PC-9 (cell line): ENCODE measurements around the gene SLC52A1. TPM values are rescaled to one million over a fixed set of nuclear protein-coding genes. Genes with fewer than 3 reads are reported as not detected.

Experiments
- BruUV-seq: library from RNA; stranded (reverse); fragments of 400-500 nt; replicated peaks from 2 replicates; lab custom pipeline; 2021; lab: Mats Ljungman, UMichigan
- CTCF ChIA-PET: fragments of 300-600 bp; sonication (Branson Sonifier 250); formaldehyde crosslinking; loops from one replicate; lab custom pipeline; 2022; ENCODE audit warnings: antibody characterized with exemption; lab: Charles Lee
- POLR2A ChIA-PET: fragments of 300-600 bp; sonication (Branson Sonifier 250); formaldehyde crosslinking; loops from one replicate; lab custom pipeline; 2022; ENCODE audit warnings: antibody characterized with exemption; ENCODE audit not compliant: unreplicated experiment; lab: Charles Lee
- DNase-seq, 2 experiments: peaks; one replicate each; pipeline versions ENCODE4 v3.0.0 to v3.0.0-alpha.2; 2015 to 2022; ENCODE audit warnings: mixed read lengths in 1 of 2
- H2AFZ ChIP-seq: fragments of 200-600 bp; sonication (generic); 2 replicates; pipeline ENCODE4 v1.8.1; 2017; ENCODE audit warnings: antibody characterized with exemption
- H3F3A ChIP-seq: fragments of 200-600 bp; sonication (generic); 2 replicates; pipeline ENCODE4 v1.8.1; 2017; ENCODE audit warnings: antibody characterized with exemption, mild to moderate bottlenecking, low read depth; ENCODE audit not compliant: insufficient read depth
- H3K27ac ChIP-seq: fragments of 200-600 bp; sonication (generic); 2 replicates; pipeline ENCODE4 v1.6.1; 2016; ENCODE audit warnings: mixed run types
- H3K27me3 ChIP-seq: fragments of 200-600 bp; sonication (generic); 2 replicates; pipeline ENCODE4 v1.6.1; 2016; ENCODE audit warnings: low read depth, mixed run types; ENCODE audit not compliant: insufficient read depth
- H3K36me3 ChIP-seq: fragments of 200-600 bp; sonication (generic); 2 replicates; pipeline ENCODE4 v1.6.1; 2016; ENCODE audit warnings: low read depth, mixed run types
- H3K4me1 ChIP-seq: fragments of 200-600 bp; sonication (generic); replicated peaks from 2 replicates; pipeline ENCODE4 v1.6.1; 2016; ENCODE audit warnings: mixed run types; ENCODE audit not compliant: insufficient read depth
- H3K4me2 ChIP-seq: fragments of 200-600 bp; sonication (generic); 2 replicates; pipeline ENCODE4 v1.6.1; 2017; ENCODE audit warnings: mixed run types
- H3K4me3 ChIP-seq: fragments of 200-600 bp; sonication (generic); 2 replicates; pipeline ENCODE4 v1.6.1; 2016; ENCODE audit warnings: mixed run types
- H3K79me2 ChIP-seq: fragments of 200-600 bp; sonication (generic); 2 replicates; pipeline ENCODE4 v1.6.1; 2017; ENCODE audit warnings: low read depth, mixed run types
- H3K9me2 ChIP-seq: fragments of 200-600 bp; sonication (generic); 2 replicates; pipeline ENCODE4 v1.8.1; 2017; ENCODE audit warnings: mild to moderate bottlenecking; ENCODE audit not compliant: insufficient read depth
- H3K9me3 ChIP-seq: fragments of 200-600 bp; sonication (generic); 2 replicates; pipeline ENCODE4 v1.8.1; 2016; ENCODE audit warnings: low read depth; ENCODE audit not compliant: insufficient read depth
- H4K20me1 ChIP-seq: fragments of 200-600 bp; sonication (generic); 2 replicates; pipeline ENCODE4 v1.8.1; 2017; ENCODE audit not compliant: insufficient read depth
- EZH2 ChIP-seq: fragments of 200-600 bp; sonication (generic); IDR thresholded peaks from 2 replicates; pipeline ENCODE4 v1.8.0; 2017; ENCODE audit warnings: antibody characterized with exemption, low read depth
- intact Hi-C: fragments of 100-400 bp; cut with micrococcal nuclease; formaldehyde crosslinking; loops from one replicate; pipeline ENCODE4 v1.10.0; 2022; ENCODE audit not compliant: unreplicated experiment
- total RNA-seq: library from RNA; stranded (reverse); gene quantifications from 2 replicates; pipeline ENCODE4 v1.2.3, GENCODE V29; 2021
- TF ChIP-seq, protein P1 (sequence below): fragments of 200-600 bp; sonication (generic); conservative IDR thresholded peaks from 2 replicates; pipeline ENCODE4 v1.6.1; 2017; ENCODE audit warnings: mixed run types, antibody characterized with exemption, mild to moderate bottlenecking, moderate library complexity

SLC52A1 gene
- total RNA-seq, 1 experiment from 2014 or later: 0.28 TPM

DNA sequence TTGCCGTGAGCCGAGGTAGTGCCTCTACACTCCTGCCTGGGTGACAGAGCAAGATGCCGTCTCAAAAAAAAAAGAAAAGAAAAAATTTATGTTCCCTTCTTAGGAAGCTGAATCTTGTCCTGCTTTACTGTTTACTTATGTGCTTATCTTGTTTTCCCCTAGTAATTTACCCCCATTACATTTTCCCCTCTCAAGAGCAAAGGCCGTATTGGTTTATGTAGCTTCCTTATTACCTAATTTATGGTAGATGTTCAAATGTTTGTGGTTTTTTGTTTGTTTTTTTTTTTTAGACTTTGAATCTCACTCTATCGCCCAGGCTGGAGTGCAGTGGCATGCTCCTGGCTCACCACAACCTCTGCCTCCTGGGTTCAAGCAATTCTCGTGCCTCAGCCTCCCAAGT is 10.3 kb upstream of the SLC52A1 start:
- no peak overlapping the region for H2AFZ ChIP-seq
- no peaks in the 10 kb centered on the region for H3F3A ChIP-seq
- no TSS peak for BruUV-seq
- H3K79me2 ChIP-seq: no peaks in the 10 kb centered on the region
- no peak overlapping the region for H3K4me2 ChIP-seq
- H3K27me3 ChIP-seq: no peaks in the 10 kb centered on the region
- H3K4me3 ChIP-seq: no peak overlapping the region
- H3K9me3 ChIP-seq: no peaks in the 10 kb centered on the region
- TF ChIP-seq, protein P1, sequence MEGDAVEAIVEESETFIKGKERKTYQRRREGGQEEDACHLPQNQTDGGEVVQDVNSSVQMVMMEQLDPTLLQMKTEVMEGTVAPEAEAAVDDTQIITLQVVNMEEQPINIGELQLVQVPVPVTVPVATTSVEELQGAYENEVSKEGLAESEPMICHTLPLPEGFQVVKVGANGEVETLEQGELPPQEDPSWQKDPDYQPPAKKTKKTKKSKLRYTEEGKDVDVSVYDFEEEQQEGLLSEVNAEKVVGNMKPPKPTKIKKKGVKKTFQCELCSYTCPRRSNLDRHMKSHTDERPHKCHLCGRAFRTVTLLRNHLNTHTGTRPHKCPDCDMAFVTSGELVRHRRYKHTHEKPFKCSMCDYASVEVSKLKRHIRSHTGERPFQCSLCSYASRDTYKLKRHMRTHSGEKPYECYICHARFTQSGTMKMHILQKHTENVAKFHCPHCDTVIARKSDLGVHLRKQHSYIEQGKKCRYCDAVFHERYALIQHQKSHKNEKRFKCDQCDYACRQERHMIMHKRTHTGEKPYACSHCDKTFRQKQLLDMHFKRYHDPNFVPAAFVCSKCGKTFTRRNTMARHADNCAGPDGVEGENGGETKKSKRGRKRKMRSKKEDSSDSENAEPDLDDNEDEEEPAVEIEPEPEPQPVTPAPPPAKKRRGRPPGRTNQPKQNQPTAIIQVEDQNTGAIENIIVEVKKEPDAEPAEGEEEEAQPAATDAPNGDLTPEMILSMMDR: no peak
- TF ChIP-seq EZH2: no peak
- no peaks in the 10 kb centered on the region for H3K9me2 ChIP-seq
- no peaks in the 10 kb centered on the region for H3K36me3 ChIP-seq
- intact Hi-C loops: no loop called here
- no peak for DNase-seq
- POLR2A ChIA-PET: no interaction called here
- no peaks in the 10 kb centered on the region for H4K20me1 ChIP-seq
- peaks cover 13% of the 10 kb centered on the region for H3K4me1 ChIP-seq
- H3K27ac ChIP-seq: no peak overlapping the region
- CTCF ChIA-PET: no interaction called here

DNA sequence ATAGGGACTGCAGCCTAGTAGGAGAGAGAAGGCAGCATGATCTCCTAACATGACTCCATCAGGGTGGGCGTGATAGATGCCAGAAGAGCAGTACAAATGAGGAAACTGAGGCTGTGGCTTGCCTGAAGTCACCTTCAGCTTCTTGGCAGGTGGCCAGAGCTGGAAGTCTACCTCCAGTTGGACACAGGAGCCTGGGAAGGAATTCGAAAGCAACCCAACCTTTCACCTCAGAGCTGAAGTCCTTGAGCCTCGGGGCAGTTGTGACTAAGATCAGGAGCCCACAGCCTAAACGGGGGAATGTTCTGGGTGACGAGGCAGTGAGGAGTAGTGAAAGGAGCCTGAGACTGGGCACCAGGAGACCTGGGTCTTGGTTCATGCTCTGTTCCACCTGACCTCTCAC is 9.4 kb upstream of the SLC52A1 start:
- Histone ChIP-seq H3K4me2 (peak overlapping the region; percentile 12; the same call in 1 of the 2 replicates), H3K79me2 (no peaks in the 10 kb centered on the region), H4K20me1 (no peaks in the 10 kb centered on the region), H3K36me3 (no peaks in the 10 kb centered on the region), H3F3A (no peaks in the 10 kb centered on the region), H3K9me3 (no peaks in the 10 kb centered on the region), H3K4me1 (peaks cover 13% of the 10 kb centered on the region), H3K27me3 (no peaks in the 10 kb centered on the region), H3K4me3 (no peak overlapping the region), H2AFZ (no peak overlapping the region), H3K9me2 (no peaks in the 10 kb centered on the region), H3K27ac (no peak overlapping the region)
- CTCF ChIA-PET: interaction anchor here (0.6 kb wide), 1 partner anchor 17 kb away, joined by 5 read pairs; no protein-coding TSS in a partner anchor
- intact Hi-C loops: no loop called here
- peak; percentile 31 to 79 for DNase-seq
- TF ChIP-seq EZH2: no peak
- TF ChIP-seq, protein P1: no peak
- no TSS peak for BruUV-seq
- POLR2A ChIA-PET: no interaction called here

DNA sequence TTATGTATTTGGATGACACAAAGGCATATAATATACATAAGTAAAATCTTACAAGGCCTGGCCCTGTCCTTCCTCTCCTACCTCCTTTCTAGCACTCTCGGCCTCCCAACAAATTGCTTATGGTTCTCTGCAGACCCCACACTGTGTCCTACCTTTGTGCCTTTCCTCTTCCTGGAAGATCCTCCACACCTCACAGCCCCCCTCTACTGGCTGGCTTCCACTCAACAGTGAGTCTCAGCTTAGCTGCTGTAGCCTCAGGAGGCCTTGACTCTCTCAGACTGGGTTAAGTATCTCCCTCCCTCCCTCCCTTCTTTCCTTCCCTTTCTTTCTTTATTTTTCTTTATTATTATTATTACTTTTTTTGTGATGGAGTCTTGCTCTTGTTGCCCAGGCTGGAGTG is 8.3 kb upstream of the SLC52A1 start:
- H3K4me1 ChIP-seq: peaks cover 13% of the 10 kb centered on the region
- BruUV-seq: no TSS peak
- no peaks in the 10 kb centered on the region for H3F3A ChIP-seq
- no peaks in the 10 kb centered on the region for H3K9me3 ChIP-seq
- H3K27ac ChIP-seq: no peak overlapping the region
- POLR2A ChIA-PET: no interaction called here
- no peaks in the 10 kb centered on the region for H3K9me2 ChIP-seq
- no peaks in the 10 kb centered on the region for H4K20me1 ChIP-seq
- H3K4me3 ChIP-seq: no peak overlapping the region
- intact Hi-C loops: no loop called here
- no peak overlapping the region for H2AFZ ChIP-seq
- DNase-seq: no peak
- H3K4me2 ChIP-seq: no peak overlapping the region
- no peaks in the 10 kb centered on the region for H3K36me3 ChIP-seq
- CTCF ChIA-PET: no interaction called here
- no peaks in the 10 kb centered on the region for H3K27me3 ChIP-seq
- TF ChIP-seq, protein P1: no peak
- no peak for TF ChIP-seq EZH2
- no peaks in the 10 kb centered on the region for H3K79me2 ChIP-seq
